ENCODE results near the gene TMEM151A.

Gene TMEM151A

GRCh38 chr11:66338276-66339161 is 46.8 kb downstream of the TMEM151A start:
- no peak for DNase-seq

GRCh38 chr11:66339162-66339675 is 47.5 kb downstream of the TMEM151A start:
- no peak for DNase-seq

GRCh38 chr11:66339686-66340483 is 48.2 kb downstream of the TMEM151A start:
- DNase-seq = no peak

- no peak for DNase-seq
Observed at GRCh38 chr11:66340596-66341501, 49.2 kb downstream of the TMEM151A start.

- no peak for DNase-seq
Observed at GRCh38 chr11:66341502-66342126, 49.9 kb downstream of the TMEM151A start.

- no peak for DNase-seq
Observed at GRCh38 chr11:66343176-66343575, 51.5 kb downstream of the TMEM151A start.

- DNase-seq = peak; percentile 96
Observed at GRCh38 chr11:66344550-66345315, 53.0 kb downstream of the TMEM151A start, which contains the start of gene BRMS1. BRMS1 (minus strand) TSS chr11:66345104; CDS start chr11:66342234, 2,870 bp downstream.

- DNase-seq = no peak
Observed at GRCh38 chr11:66345316-66345649, 53.6 kb downstream of the TMEM151A start.

Measured in stimulated activated naive CD4-positive, alpha-beta T cell treated with Interleukin-2 at 50 U/mL for 16 hours (primary cell).